GM12872 (cell line): ENCODE data around the gene LAG3.
A peak's percentile ranks its signal among the peaks of the same experiment; 100 is the strongest.

ENCODE experiments used
- CTCF ChIP-seq: IDR thresholded peaks from 3 replicates; pipeline ENCODE4 v1.5.1; 2011; ENCODE audit warnings: low read depth, mild to moderate bottlenecking, low read length, moderate library complexity; ENCODE audit not compliant: insufficient read depth

LAG3 gene

DNA sequence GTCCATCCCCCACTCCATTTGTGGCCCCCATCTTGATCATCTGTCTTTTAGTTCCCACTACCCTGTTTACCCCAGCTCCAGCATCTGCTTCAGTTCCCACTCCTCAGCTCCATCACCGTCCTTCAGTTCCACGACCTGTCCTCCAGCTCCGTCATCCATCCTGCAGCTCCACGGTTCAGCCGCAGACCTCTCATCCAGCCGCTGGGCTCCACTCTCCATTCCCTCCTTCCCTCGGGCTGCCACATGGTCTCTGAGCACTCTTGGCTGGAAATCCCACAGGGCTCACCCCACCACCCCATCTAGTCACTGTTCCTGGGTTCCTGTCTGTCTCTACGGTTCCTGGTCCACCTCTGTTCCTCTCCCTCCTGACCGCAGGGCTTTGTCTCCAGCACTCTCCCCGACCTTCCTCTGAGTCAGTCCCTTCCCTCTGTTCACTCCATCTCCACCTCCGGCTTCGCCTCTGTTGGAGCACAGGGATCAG, 52.6 kb downstream of the LAG3 start:
- no peak for TF ChIP-seq CTCF

- peak; percentile 94 for TF ChIP-seq CTCF
Observed at GRCh38 chr12:6825398-6826124, 53.2 kb downstream of the LAG3 start.

DNA sequence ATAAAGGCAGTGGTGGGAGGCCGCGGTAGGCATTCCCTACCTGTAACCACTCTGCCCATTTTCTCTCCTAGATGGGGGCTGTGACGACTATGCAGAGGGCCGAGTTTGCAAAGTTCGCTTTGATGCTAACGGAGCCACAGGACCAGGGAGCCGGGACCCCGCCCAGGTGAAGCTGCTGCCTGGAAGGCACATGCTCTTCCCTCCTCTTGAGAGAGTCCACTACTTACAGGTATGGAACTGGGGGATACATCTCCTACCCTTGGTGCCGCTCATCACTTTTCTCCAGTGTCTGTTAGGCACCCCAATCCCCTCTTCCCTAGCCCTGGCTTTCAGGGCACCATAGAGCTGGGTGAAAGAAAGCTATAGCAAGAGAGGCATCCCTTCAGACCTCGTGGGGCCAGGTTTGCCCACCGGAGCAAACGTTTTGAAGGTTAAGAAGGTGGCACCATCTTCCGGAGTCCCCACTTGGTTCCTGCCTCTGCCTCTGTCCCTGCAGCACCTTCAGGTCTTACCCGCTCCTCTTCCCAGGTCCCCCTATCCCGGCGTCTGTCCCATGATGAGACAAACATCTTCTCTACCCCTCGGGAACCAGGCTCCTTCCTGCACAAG, 53.9 kb downstream of the LAG3 start:
- no peak for TF ChIP-seq CTCF

DNA sequence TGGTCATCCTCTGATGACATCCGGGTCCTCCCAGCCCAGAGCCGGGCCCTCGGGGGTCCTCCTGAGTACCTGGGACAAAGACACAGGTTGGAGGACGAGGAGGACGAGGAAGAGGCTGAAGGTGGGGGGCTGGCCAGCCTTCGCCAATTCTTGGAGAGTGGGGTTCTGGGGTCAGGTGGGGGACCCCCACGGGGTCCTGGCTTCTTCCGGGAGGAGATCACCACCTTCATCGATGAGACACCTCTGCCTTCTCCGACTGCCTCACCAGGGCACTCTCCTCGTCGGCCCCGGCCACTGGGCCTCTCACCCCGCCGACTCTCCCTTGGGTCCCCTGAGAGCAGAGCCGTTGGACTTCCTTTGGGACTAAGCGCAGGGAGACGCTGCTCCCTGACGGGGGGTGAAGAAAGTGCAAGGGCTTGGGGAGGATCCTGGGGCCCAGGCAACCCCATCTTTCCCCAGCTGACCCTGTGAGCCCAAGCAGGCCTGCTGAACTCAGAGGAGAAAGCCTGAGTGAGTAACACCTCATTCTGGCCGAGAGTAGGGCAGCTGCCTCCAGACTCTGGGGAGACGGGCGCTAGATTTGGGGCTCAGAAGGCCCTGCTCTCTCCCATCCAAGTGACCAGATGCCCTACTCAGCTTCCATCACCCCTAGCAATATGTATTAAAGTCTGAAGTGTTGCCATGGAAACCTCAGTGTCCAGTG, 54.6 kb downstream of the LAG3 start:
- TF ChIP-seq CTCF: no peak

DNA sequence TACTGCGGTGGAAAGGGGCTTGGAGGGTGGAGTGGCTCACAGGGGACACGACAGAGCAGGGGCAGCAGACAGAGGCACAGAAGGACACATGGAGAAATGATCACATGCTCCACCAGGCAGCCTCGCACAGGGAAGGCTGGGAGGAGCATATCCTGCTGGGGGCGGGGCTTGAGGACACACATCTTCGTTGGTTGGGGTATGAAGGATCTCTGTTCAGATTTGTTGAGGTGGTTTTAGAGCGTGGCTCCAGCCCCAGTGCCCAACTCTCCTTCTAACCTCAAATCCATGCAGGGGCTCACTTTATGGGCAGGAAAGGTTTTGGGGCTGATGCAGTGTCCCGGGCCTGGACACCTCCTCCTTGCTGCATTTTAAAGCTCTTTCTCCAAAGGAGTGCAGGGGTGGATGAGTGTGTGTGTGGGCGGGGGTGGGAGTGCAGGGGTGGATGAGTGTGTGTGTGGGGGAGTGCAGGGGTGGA, 55.2 kb downstream of the LAG3 start:
- no peak for TF ChIP-seq CTCF
